Naive thymus-derived CD8-positive, alpha-beta T cell (primary cell): ENCODE data around the gene LUZP2. TPM values are rescaled to one million over a fixed set of nuclear protein-coding genes. Genes with fewer than 3 reads are reported as not detected.

ENCODE experiments used
- ATAC-seq, 2 donors: fragments of 150-1000 bp; cut with Tn5 transposase in 1 of 2; sonication (Bioruptor Pico), chemical (Tn5 transposase) in 1 of 2; 1 replicate in 1 of 2; 2 replicates in 1 of 2; pipeline ENCODE4 v1.10.0; 2021; ENCODE audit warnings: mild to moderate bottlenecking in 2 of 2, moderate library complexity in 2 of 2
- POLR2A ChIA-PET: fragments of 350-600 bp; sonication (Branson Sonifier 250); formaldehyde crosslinking; loops from one replicate; lab custom pipeline; 2021; ENCODE audit warnings: antibody characterized with exemption; lab: Charles Lee
- DNase-seq, 10 donors: peaks; one replicate each; pipeline versions ENCODE4 v3.0.0 to v3.0.0-alpha.2; 2020 to 2022
- H3K27ac Mint-ChIP-seq, 10 donors: one replicate each; pipeline ENCODE4 v1.8.0; 2020 to 2022; ENCODE audit warnings: mild to moderate bottlenecking in 10 of 10, mixed read lengths in 10 of 10, moderate library complexity in 4 of 10, inconsistent platforms in 1 of 10
- H3K27me3 Mint-ChIP-seq, 5 donors: one replicate each; pipeline ENCODE4 v1.8.0; 2021 to 2022; ENCODE audit warnings: mixed read lengths in 5 of 5
- H3K36me3 Mint-ChIP-seq, 3 donors: one replicate each; pipeline ENCODE4 v1.8.0; 2020 to 2022; ENCODE audit warnings: mixed read lengths in 3 of 3, mild to moderate bottlenecking in 2 of 3, inconsistent platforms in 1 of 3
- H3K4me1 Mint-ChIP-seq, 4 donors: one replicate each; pipeline ENCODE4 v1.8.0; 2021 to 2022; ENCODE audit warnings: mixed read lengths in 4 of 4
- H3K4me3 Mint-ChIP-seq, 10 donors: one replicate each; pipeline ENCODE4 v1.8.0; 2020 to 2022; ENCODE audit warnings: mild to moderate bottlenecking in 10 of 10, mixed read lengths in 10 of 10, moderate library complexity in 6 of 10, inconsistent platforms in 1 of 10
- H3K9me3 Mint-ChIP-seq, 9 donors: one replicate each; pipeline ENCODE4 v1.8.0; 2020 to 2022; ENCODE audit warnings: mixed read lengths in 9 of 9, mild to moderate bottlenecking in 3 of 9, inconsistent platforms in 1 of 9, moderate library complexity in 1 of 9
- polyA plus RNA-seq, 3 donors: library from polyadenylated mRNA; unstranded; fragments of 300-500 nt; fragmentation: Illumina TruSeq; gene quantifications; one replicate each; pipeline ENCODE4 v1.2.3, GENCODE V29; 2021
- total RNA-seq, 8 experiments: library from RNA in 2 of 8; stranded (reverse) in 2 of 8; gene quantifications; one replicate each; pipeline ENCODE4 v1.2.3 and lab custom pipeline; 2021 to 2026

The LUZP2 gene
- total and polyA plus RNA-seq, 5 experiments from 2014 or later, result not detected

GRCh38 chr11:24653901-24654300 lies 157.0 kb downstream of the LUZP2 start:
- no peak overlapping the region for H3K27ac Mint-ChIP-seq
- DNase-seq, result no peak
- ATAC-seq, result no peak
- H3K36me3 Mint-ChIP-seq, result no peaks in the 10 kb centered on the region
- peaks cover 0 to 11% (median 9%) of the 10 kb centered on the region in 9 donors for H3K9me3 Mint-ChIP-seq
- no peaks in the 10 kb centered on the region for H3K27me3 Mint-ChIP-seq
- H3K4me1 Mint-ChIP-seq, result no peaks in the 10 kb centered on the region
- POLR2A ChIA-PET, result no interaction called here
- H3K4me3 Mint-ChIP-seq, result no peak overlapping the region

DNA sequence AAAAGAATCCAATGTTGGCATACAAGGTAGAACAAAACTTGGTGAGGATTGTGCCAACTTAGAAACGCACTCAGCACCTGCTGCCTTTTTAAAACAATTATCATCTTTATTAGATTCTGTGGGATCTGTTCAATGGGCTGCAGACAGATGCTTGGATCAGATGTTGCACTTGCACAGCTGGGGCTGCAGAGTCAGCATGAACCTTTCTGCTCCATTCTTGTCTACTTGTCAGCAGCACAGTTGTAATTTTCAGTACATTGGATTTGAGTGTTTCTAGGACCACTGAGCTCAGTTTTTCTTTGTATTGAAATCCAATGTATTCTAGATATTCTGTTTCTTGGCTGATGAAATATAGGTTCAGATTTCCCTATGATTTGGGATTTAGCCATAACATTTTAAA lies 164.5 kb downstream of the LUZP2 start:
- no peak for DNase-seq
- no peak overlapping the region for H3K27ac Mint-ChIP-seq
- H3K9me3 Mint-ChIP-seq, result peaks cover 0 to 21% (median 4%) of the 10 kb centered on the region in 9 donors
- H3K4me1 Mint-ChIP-seq, result no peaks in the 10 kb centered on the region
- POLR2A ChIA-PET, result no interaction called here
- H3K27me3 Mint-ChIP-seq, result no peaks in the 10 kb centered on the region
- H3K4me3 Mint-ChIP-seq, result no peak overlapping the region
- ATAC-seq, result no peak
- H3K36me3 Mint-ChIP-seq, result no peaks in the 10 kb centered on the region

GRCh38 chr11:24664399-24664798 lies 167.5 kb downstream of the LUZP2 start:
- H3K4me3 Mint-ChIP-seq, result no peak overlapping the region
- no peaks in the 10 kb centered on the region for H3K36me3 Mint-ChIP-seq
- no peak for DNase-seq
- no peak overlapping the region for H3K27ac Mint-ChIP-seq
- no peaks in the 10 kb centered on the region for H3K27me3 Mint-ChIP-seq
- H3K4me1 Mint-ChIP-seq, result no peaks in the 10 kb centered on the region
- POLR2A ChIA-PET, result no interaction called here
- no peak for ATAC-seq
- H3K9me3 Mint-ChIP-seq, result peaks cover 0 to 17% (median 4%) of the 10 kb centered on the region in 9 donors

DNA sequence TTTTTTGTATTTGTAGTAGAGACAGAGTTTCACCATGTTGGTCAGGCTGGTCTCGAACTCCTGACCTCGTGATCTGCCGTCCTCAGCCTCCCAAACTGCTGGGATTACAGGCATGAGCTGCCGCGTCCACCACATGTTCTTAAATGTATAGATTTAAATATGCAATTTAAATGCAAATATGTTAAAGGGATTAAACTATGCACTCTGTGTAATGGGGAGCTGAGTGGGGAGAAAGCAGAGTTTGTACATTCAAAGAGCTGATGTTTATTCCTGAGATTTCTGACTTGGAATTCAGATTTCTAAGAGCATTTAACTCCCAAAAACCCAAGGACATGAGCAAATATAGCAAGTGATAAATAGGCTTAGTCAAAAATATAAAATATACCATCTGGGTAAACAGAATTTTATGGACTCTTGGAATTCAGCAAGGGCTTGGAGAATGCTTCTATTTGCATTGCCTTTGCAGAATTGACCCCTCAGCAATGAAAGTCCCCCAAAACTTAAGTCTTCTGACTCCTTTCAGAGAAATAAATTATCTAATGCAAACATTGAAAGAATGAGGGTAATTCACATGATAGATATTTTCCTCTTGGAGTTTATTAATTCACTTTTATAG lies 170.6 kb downstream of the LUZP2 start:
- no peak for DNase-seq
- H3K4me1 Mint-ChIP-seq, result no peaks in the 10 kb centered on the region
- POLR2A ChIA-PET, result no interaction called here

DNA sequence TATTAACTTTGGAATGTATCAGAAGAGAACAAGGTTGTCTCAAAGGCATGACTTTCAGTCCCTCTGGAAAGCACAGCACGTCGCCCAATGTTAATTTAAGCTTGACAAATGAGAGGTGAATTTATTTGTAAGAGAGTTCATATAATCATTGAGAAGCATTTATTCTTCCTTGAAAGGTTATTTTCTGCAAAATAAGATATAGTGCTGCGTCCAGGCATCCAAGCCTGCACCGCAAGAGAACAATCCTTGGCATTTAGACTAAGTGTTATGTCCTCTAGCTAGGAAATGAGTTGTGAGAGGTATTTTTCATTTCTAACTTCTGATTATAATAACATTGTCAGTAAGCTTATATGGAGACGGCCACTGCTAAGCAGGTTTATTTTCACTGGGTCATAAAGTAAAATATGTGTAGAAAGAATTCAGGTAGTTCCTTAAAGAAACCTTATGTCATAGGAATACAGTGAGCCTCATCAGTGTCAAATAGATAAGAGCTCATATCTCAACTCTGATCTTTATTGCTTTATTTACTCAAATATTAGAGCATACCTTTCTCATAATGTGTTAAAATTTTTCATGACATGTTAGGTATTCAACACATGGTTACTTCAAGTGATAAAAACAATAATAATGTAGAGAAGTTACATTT lies 182.0 kb downstream of the LUZP2 start:
- ATAC-seq (no peak), DNase-seq (no peak)
- peaks cover 0 to 5% (median 3%) of the 10 kb centered on the region in 9 donors for H3K9me3 Mint-ChIP-seq
- no peak overlapping the region for H3K27ac Mint-ChIP-seq
- H3K27me3 Mint-ChIP-seq, result no peaks in the 10 kb centered on the region
- POLR2A ChIA-PET, result no interaction called here
- no peaks in the 10 kb centered on the region for H3K4me1 Mint-ChIP-seq
- no peak overlapping the region for H3K4me3 Mint-ChIP-seq
- no peaks in the 10 kb centered on the region for H3K36me3 Mint-ChIP-seq

More for the DNA sequence above, 170.6 kb downstream of the LUZP2 start:
- H3K36me3 Mint-ChIP-seq, result no peaks in the 10 kb centered on the region
- ATAC-seq, result no peak
- H3K27ac Mint-ChIP-seq, result no peak overlapping the region
- no peak overlapping the region for H3K4me3 Mint-ChIP-seq
- peaks cover 0 to 17% (median 6%) of the 10 kb centered on the region in 9 donors for H3K9me3 Mint-ChIP-seq
- H3K27me3 Mint-ChIP-seq, result no peaks in the 10 kb centered on the region

DNA sequence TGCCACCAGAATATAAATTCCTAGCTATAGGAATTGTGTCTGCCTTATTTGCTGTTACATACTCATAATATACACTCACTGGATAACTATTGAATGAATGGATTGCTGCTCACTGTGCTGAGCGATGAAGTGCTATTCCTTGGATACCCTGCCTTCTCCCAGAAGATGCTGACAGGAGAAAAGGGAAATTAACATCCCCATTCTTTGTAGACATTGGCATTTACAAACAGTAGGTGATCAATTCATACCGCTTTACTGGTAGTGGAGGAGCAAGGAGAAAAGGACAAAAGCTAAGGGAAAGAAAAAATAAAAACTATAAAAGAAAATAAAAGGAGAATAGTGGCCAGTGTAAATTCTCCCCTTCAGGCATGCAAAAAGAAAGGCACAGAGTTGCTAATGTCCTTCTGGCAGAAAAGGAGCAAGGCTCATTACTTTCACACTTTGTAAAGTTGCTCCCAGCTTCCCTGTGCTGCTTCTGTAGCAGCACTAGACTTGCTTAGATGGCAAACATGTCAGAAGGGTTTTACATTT lies 183.0 kb downstream of the LUZP2 start:
- no peak overlapping the region for H3K27ac Mint-ChIP-seq
- no peaks in the 10 kb centered on the region for H3K4me1 Mint-ChIP-seq
- POLR2A ChIA-PET, result no interaction called here
- H3K9me3 Mint-ChIP-seq, result peaks cover 0 to 14% (median 3%) of the 10 kb centered on the region in 9 donors
- no peak for ATAC-seq
- no peak overlapping the region for H3K4me3 Mint-ChIP-seq
- H3K27me3 Mint-ChIP-seq, result no peaks in the 10 kb centered on the region
- no peak for DNase-seq
- H3K36me3 Mint-ChIP-seq, result no peaks in the 10 kb centered on the region

GRCh38 chr11:24683583-24683982 lies 186.7 kb downstream of the LUZP2 start:
- Mint-ChIP-seq H3K27me3 (no peaks in the 10 kb centered on the region), H3K27ac (no peak overlapping the region), H3K4me1 (no peaks in the 10 kb centered on the region), H3K4me3 (no peak overlapping the region), H3K9me3 (peaks cover 0 to 32% (median 4%) of the 10 kb centered on the region in 9 donors), H3K36me3 (no peaks in the 10 kb centered on the region)
- POLR2A ChIA-PET, result no interaction called here
- ATAC-seq, result no peak
- DNase-seq, result no peak

DNA sequence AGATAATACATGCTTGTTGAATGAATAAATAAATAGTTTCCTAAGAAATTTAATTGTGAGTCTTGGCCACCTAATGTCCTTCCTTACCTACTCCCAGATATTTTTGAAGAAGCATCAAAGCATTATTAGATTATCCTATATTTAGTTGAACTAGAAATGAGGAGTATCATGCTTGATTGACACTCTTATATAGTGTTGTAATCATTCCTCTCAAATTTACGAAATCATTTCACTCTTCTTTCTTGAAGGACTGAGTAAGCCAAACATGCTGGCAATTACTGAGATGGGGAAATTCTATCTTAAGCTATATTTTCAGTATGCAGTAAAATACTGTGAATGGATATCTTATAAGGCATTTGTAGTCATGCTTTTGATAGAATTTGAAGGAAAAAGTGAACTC lies 189.0 kb downstream of the LUZP2 start:
- H3K27me3 Mint-ChIP-seq, result no peaks in the 10 kb centered on the region
- H3K4me3 Mint-ChIP-seq, result no peak overlapping the region
- DNase-seq, result no peak
- no peaks in the 10 kb centered on the region for H3K4me1 Mint-ChIP-seq
- no peaks in the 10 kb centered on the region for H3K36me3 Mint-ChIP-seq
- POLR2A ChIA-PET, result no interaction called here
- ATAC-seq, result no peak
- peaks cover 0 to 32% (median 3%) of the 10 kb centered on the region in 9 donors for H3K9me3 Mint-ChIP-seq
- H3K27ac Mint-ChIP-seq, result no peak overlapping the region

GRCh38 chr11:24687531-24688147 lies 190.8 kb downstream of the LUZP2 start:
- H3K9me3 Mint-ChIP-seq, result peaks cover 0 to 32% (median 3%) of the 10 kb centered on the region in 9 donors
- H3K4me3 Mint-ChIP-seq, result no peak overlapping the region
- no peaks in the 10 kb centered on the region for H3K36me3 Mint-ChIP-seq
- no peaks in the 10 kb centered on the region for H3K27me3 Mint-ChIP-seq
- H3K4me1 Mint-ChIP-seq, result no peaks in the 10 kb centered on the region
- ATAC-seq (no peak), DNase-seq (no peak)
- POLR2A ChIA-PET, result no interaction called here
- no peak overlapping the region for H3K27ac Mint-ChIP-seq

DNA sequence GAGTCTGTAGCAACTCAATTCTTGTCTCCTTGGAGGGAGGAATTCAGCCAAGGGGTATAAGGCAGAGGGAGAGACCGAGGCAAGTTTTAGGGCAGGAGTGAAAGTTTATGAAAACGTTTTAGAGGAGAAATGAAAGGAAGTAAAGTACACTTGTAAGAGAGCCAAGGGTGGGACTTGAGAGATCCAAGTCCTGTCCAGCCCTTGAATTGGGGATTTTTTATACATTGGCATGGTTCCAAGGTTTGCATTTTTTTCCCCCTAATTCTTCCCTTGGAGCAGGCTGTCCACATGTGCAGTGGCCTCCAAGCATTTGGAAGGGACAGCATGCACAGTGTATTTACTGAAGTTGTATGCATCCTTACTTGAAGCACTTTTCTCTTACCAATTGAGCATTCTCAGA lies 192.1 kb downstream of the LUZP2 start:
- Mint-ChIP-seq H3K9me3 (peaks cover 0 to 26% (median 4%) of the 10 kb centered on the region in 9 donors), H3K36me3 (no peaks in the 10 kb centered on the region), H3K27ac (no peak overlapping the region), H3K4me1 (no peaks in the 10 kb centered on the region), H3K4me3 (no peak overlapping the region), H3K27me3 (no peaks in the 10 kb centered on the region)
- POLR2A ChIA-PET, result no interaction called here
- DNase-seq, result no peak
- no peak for ATAC-seq

DNA sequence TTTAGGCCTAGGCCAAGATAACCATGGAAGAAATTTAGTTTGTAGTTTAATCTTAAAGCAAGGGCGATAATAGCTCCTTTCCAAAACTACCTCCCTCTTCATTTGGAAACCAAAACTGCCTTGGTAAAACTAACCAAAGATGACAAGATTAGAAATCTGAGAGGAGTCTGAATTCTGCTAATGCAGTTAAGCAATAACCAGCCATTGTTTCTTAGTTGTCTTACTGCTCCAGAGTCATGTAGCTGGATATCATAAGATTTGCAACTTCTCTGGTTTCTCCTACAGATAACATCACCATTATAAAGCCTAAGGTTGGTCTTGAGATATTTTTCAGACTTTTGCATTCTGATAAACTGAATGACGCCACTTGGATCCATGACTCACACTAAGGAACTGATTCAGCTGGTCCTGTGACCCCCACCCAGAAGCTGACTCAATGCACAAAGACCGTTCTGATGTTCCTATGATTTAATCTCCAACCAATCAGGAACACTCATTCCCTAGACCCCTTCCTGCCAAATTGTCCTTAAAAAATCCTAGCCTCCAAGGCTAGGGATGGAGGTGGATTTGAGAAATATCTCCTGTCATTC lies 200.8 kb downstream of the LUZP2 start:
- Mint-ChIP-seq H3K27me3 (no peaks in the 10 kb centered on the region), H3K4me1 (no peaks in the 10 kb centered on the region)

DNA sequence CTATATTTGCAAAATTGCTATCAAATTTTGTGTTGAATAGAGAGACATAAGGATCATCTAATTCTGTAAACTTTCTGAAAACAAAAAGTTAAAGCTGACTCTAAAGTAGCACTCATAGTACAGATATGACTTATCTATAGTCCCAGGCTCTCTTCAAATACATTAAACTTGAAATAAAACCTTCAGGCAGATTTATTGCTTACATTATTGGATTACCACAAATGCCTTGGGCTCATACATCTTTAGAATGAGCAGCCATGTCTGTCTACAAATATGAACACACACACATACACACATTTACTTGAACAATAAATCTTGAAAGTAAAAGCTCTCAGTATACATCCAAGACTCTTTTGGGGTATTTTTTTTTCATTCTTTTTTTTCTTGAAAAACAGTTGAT lies 207.9 kb downstream of the LUZP2 start:
- POLR2A ChIA-PET, result no interaction called here
- Mint-ChIP-seq H3K9me3 (peaks cover 0 to 29% (median 8%) of the 10 kb centered on the region in 9 donors), H3K27me3 (no peaks in the 10 kb centered on the region)

More for the DNA sequence above, 200.8 kb downstream of the LUZP2 start:
- no peak overlapping the region for H3K4me3 Mint-ChIP-seq
- peaks cover 3 to 25% (median 9%) of the 10 kb centered on the region in 9 donors for H3K9me3 Mint-ChIP-seq
- no peak overlapping the region for H3K27ac Mint-ChIP-seq
- DNase-seq (no peak), ATAC-seq (no peak)
- peaks cover 0 to 4% (median 0%) of the 10 kb centered on the region in 3 donors for H3K36me3 Mint-ChIP-seq
- POLR2A ChIA-PET, result no interaction called here

GRCh38 chr11:24705474-24705873 lies 208.6 kb downstream of the LUZP2 start:
- ATAC-seq (no peak), DNase-seq (no peak)
- Mint-ChIP-seq H3K4me3 (no peak overlapping the region), H3K9me3 (peaks cover 2 to 29% (median 8%) of the 10 kb centered on the region in 9 donors), H3K4me1 (no peaks in the 10 kb centered on the region), H3K27me3 (no peaks in the 10 kb centered on the region), H3K27ac (no peak overlapping the region), H3K36me3 (peaks cover 0 to 4% (median 0%) of the 10 kb centered on the region in 3 donors)
- POLR2A ChIA-PET, result no interaction called here

More for the DNA sequence above, 207.9 kb downstream of the LUZP2 start:
- ATAC-seq (no peak), DNase-seq (no peak)
- no peak overlapping the region for H3K4me3 Mint-ChIP-seq
- H3K36me3 Mint-ChIP-seq, result peaks cover 0 to 4% (median 0%) of the 10 kb centered on the region in 3 donors
- no peak overlapping the region for H3K27ac Mint-ChIP-seq
- no peaks in the 10 kb centered on the region for H3K4me1 Mint-ChIP-seq
